Muscle of arm (tissue), 14 donors: Measurements from ENCODE around the gene SNAP23. TPM values are rescaled to one million over a fixed set of nuclear protein-coding genes. Genes with fewer than 3 reads are reported as not detected.

Experiments
- DNase-seq: peaks from one replicate; pipeline ENCODE4 v3.0.0-alpha.2; 2013
- long read RNA-seq, 11 donors: transcript quantifications; one replicate each; lab custom pipeline, GENCODE V29; 2026
- polyA plus RNA-seq, 12 donors: library from polyadenylated mRNA; unstranded; fragments of 120-200 nt; gene quantifications; one replicate each; pipeline ENCODE4 v1.2.1, GENCODE V29; 2013; ENCODE audit not compliant: insufficient read length in 12 of 12

The SNAP23 gene
- 100 to 1,000 TPM in 1 of 12 donors, 10 to 100 TPM in 10, not detected in 1; 49.2 to 100 (median 63.7) TPM for polyA plus RNA-seq
- long read RNA-seq, donor 1, transcript SNAP23-201 (8 exons, 2,687 nt): major isoform, 14 of 63 reads
- long read RNA-seq, donor 1, partial matches to known transcripts: 40 of 63 reads
- long read RNA-seq, donor 1, other reads (novel, unspliced or antisense): 6 of 63 reads
- long read RNA-seq, donor 2, transcript SNAP23-201 (8 exons, 2,687 nt): major isoform, 11 of 20 reads
- long read RNA-seq, donor 2, partial matches to known transcripts: 0 of 20 reads
- long read RNA-seq, donor 2, other reads (novel, unspliced or antisense): 8 of 20 reads
- long read RNA-seq, donor 3, transcript SNAP23-201 (8 exons, 2,687 nt): major isoform, 8 of 15 reads
- long read RNA-seq, donor 3, partial matches to known transcripts: 5 of 15 reads
- long read RNA-seq, donor 3, other reads (novel, unspliced or antisense): 0 of 15 reads
- long read RNA-seq, donor 4, partial matches to known transcripts: 0 of 1 reads
- long read RNA-seq, donor 4, other reads (novel, unspliced or antisense): 0 of 1 reads
- long read RNA-seq, donor 5, transcript SNAP23-201 (8 exons, 2,687 nt): major isoform, 12 of 71 reads
- long read RNA-seq, donor 5, partial matches to known transcripts: 46 of 71 reads
- long read RNA-seq, donor 5, other reads (novel, unspliced or antisense): 10 of 71 reads
- long read RNA-seq, donor 6, partial matches to known transcripts: 0 of 4 reads
- long read RNA-seq, donor 6, other reads (novel, unspliced or antisense): 0 of 4 reads
- long read RNA-seq, donor 7, transcript SNAP23-201 (8 exons, 2,687 nt): major isoform, 5 of 6 reads
- long read RNA-seq, donor 7, partial matches to known transcripts: 0 of 6 reads
- long read RNA-seq, donor 7, other reads (novel, unspliced or antisense): 0 of 6 reads
- long read RNA-seq, donor 8, transcript SNAP23-201 (8 exons, 2,687 nt): major isoform, 7 of 23 reads
- long read RNA-seq, donor 8, partial matches to known transcripts: 9 of 23 reads
- long read RNA-seq, donor 8, other reads (novel, unspliced or antisense): 5 of 23 reads
- long read RNA-seq, donor 9, partial matches to known transcripts: 9 of 14 reads
- long read RNA-seq, donor 9, other reads (novel, unspliced or antisense): 0 of 14 reads
- long read RNA-seq, donor 10, transcript SNAP23-201 (8 exons, 2,687 nt): major isoform, 8 of 11 reads
- long read RNA-seq, donor 10, partial matches to known transcripts: 0 of 11 reads
- long read RNA-seq, donor 10, other reads (novel, unspliced or antisense): 0 of 11 reads
- long read RNA-seq, donor 11, transcript SNAP23-201 (8 exons, 2,687 nt): major isoform, 16 of 18 reads
- long read RNA-seq, donor 11, partial matches to known transcripts: 0 of 18 reads
- long read RNA-seq, donor 11, other reads (novel, unspliced or antisense): 0 of 18 reads

DNA sequence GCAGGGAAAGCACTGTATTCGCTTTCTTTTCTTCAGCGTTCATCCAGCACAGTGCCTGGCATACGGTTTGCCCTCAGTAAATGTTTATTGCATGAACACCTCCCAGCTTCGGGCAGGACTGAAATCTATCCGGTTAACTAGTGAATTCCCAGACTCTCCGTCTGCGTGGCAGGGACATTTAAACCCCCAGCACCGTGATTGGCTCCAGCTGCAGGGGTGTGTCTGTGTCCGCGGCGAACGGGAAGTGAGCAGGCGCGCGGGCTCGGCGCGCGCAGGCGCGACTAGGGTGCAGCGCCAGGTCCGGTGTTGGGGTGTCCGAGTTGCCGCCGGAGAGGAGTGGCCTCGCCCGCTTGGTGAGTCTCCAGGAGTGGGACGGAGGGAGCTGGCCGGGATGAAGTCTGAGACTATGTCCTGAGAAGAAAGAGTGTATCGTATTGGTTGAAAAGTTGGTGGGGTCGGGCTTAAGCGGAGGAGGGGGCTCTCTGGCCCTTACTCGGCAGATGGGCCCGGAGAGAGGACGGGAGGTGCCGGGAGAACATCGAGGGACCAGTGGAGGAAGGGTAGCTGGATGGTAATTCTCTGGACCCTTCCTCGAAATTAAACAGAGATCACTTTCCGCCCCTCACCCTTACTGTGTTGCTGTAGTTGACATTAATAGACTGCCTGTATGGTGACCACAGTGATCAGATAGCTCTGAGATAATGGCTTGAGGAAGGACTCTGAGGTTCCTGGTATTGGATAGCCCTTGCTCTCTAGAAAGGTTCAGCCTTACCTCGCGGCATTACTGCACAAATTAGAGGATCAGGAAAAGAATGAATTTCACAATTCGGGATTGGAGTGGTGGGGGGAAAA lies at the start of gene SNAP23:
Gene SNAP23 (plus strand): TSS at position 274 of the 852 bp plus-strand sequence. CDS start 16,213 bp downstream, outside the sequence.
- peak; percentile 96 for DNase-seq

DNA sequence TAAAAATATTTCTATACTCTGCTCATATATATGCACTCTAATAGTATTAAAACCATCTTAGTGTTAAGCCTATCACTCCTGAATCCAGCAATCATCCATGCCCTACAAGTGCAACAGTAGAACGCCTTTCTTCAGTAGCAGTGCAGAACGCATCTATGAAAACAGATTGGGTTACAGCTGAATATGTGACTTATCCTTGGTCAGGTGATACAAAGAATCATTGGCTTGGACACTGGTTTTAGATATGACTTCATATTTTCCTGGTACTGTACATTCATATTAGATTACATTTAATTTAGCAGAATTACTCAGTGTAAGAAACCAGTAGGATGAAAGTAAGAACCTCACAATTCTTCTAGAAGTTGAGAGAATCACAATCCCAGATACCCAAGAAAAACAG lies 47.8 kb upstream of the SNAP23 start:
- no peak for DNase-seq

DNA sequence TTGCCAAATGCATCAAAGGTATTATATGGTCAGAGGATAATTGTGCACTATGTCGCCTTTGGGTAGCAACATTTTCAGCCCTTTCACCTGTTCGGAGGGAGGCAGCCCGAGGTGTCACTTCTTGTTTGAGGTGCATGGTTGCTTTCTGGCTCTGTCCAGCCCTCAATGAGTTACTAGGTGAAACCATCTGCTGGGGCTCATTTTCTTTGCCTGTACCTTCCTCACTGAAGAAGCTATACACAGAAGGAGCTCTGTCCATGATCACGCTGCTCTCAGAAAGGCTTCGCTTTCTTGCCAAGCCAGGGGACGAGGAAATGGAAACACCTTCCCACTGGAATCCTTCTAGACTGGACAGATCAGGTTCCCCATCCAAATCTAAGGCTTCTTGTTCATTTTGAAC lies 47.2 kb upstream of the SNAP23 start:
- DNase-seq: no peak

DNA sequence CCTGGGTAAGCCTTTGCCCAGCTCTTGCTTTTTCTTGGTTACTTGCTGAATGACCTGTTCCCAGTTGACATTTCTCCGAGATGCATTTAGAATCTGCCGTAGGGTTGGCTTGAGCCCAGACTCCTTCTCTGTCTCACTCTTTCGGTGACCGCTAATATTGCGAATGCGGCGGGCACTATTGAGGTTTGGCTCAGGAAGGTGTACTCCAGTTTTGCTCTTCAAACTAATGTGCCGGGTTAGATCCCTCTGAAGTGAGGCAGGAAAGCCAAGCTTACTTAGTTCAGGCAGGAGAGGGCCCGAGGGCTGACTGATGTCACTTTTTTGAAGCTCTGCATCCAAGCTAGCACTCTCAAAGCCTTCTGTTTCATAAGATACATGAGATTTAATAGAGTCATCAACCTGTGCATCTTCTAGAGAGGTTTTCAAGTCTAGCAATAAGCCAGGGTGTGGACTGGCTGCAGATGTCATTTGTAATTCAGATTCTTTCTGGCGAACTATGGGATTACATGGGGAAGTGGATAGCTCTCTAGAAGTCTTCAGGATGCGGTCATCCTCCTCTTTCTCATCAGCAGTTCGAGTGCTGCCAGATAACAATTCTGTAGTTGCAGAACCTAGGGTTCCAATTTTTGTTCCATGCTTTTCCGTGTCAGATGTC lies 45.5 kb upstream of the SNAP23 start:
- no peak for DNase-seq

DNA sequence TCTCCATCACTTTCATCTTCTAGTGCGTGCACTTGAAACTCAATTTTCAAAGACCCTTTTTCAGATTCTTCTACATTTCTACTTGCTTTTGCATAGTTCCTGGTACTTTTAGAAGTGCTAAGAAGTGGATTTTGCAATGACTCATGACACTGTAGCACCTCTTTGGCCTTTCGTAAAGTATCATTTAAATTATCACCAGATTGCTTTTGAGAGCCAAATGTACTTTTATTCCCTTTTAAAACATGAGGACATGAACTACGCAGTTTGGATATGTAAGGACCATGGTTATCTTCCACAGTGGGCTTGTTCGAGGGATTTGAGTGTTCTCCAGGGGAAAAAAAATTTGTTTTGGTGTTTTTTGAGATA lies 45.0 kb upstream of the SNAP23 start:
- no peak for DNase-seq

DNA sequence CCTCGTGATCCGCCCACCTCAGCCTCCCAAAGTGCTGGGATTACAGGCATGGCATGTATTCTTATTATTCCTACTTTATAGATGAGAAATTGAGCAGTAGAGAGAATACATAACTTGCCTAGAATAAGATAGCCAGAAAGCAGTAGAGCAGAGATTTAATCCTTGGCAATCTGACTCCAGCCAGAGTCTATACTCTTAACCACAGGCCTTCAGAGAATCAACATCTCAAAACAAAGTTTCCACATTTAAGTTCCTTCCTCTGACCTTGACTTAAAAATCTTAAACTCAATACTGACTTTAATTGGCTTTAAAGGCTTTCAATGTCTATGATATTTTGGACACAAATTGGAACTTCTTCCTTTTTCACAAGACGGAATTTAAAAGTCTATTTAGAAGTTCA lies 41.6 kb upstream of the SNAP23 start:
- no peak for DNase-seq

DNA sequence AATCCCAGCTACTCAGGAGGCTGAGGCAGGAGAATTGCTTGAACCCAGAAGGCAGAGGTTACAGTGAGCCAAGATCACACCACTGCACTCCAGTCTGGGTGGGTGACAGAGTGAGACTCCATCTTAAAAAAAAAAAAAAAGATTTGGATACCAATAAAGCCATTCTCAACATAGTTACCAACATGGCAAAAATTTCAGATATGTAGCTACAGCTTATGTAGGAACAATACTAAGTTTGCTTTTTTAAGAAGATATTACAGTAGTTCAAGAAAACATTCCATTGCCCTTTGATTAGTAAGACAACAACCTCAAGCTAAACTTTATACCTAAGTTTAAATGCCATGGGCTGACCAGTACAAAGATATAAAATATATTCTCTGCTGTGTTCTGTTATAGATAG lies 38.9 kb upstream of the SNAP23 start:
- no peak for DNase-seq

DNA sequence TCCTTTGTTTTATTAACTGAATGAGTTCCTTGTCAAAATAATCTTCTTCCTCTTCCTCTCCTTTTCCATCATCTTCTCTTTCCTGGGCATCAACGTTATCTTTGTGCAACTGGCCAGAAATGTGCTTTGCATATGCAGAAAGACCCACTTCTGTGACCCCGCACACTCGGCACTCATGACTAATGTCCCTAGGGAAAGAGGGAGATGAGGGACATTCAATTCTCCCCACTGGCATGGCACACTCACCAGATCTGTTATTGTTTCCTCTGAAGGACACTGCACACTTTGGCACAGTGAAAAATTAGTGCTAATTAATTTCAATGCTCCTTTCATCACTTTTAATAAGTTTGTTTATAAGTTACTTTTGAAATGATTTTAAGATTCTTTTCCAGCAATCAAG lies 38.5 kb upstream of the SNAP23 start:
- DNase-seq: no peak

DNA sequence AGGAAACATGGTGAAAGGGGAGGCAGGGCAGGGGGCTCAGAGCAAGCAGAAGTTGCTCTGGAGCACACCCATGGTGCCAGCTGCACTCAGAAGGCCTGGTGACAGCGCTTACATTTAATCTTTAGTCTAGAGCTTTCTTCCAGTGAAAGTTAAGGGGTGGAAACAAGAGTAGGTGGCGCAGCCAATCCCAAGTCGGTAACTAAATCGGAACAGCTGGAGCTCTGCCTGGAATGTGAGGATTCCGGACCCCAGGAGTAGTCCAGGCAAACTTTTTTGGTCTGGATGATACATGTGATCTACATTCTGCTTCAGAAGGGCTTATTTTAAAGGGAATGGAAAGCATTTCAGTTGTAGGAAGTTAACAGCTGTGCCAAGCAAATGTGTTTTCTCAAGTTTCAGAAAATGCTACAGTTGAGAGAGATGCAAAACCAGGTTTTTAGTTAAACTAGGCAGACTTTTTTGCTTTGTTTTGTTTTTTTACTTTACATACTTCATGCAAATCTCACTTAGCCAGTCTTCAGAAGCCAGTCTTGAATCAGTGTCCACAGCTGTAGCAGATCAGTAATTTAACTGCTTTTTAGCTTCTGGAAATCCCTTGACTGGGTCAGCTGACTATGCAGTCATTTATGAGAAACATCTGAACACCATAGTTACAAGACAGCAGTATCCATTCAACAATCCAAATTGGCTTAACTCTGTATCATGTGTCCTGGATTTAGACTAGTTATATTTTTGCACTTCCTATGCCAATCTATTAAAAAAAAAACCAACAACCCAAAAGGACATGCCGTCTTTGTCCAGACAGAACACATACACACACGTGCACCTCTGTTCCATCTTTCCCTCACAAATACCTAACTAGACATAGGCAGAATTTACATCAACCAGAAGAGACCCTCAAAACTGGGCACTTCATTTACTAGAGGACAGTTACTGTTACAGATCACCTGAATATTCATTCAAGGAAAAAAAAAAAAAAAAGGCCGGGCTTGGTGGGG lies 37.7 kb upstream of the SNAP23 start:
- DNase-seq: peak; percentile 97

DNA sequence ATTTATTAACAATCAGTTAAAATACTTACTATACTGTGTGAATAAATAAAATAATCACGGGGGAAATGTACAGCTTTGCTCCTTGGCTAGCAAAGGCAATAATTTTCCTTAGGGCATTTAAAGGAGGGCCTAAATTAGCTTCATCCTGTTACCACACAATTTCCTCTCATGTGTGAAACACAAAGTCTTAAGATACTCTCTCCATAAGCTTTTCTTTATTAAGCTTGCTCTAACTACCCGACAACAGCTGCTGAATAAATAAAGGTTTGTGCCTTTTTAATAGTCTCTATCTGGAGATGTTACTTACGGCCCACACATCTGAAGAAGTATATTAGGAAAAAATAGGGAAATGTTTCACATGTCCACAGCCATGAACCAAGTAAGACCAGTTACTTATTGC lies 34.2 kb upstream of the SNAP23 start:
- no peak for DNase-seq

DNA sequence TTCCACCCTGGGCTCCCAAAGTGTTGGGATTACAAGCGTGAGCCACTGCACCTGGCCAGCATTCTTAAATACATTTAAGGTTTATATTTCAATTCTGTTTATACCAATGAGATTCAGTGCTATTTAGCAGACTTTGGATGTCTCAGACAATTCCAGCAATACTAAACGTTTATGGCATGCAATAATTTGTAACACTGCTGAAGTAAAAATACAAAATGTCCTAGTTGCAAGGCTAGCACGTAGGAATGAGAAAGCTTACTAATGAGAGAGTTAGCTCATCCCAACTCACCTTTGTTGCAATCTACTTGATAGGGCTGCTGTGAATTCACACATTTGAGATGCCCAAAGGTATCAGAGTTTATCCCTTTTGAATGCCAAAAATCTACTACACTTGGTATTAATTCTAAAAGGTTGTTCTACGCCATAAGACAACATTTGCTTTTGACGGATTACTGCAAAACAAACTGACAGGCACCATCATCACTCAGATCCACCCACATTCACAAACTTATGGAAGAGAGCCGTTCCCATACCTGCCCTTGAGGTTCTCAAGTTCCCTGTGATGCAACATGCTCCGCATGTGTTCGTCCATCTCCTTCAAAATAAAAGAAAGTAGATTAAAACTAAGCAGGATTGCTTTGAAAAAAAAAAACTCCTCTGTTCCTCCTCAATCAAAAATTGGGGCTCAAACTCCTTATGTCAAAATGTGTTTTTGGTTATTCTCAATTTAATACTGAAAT lies 29.7 kb upstream of the SNAP23 start:
- no peak for DNase-seq

DNA sequence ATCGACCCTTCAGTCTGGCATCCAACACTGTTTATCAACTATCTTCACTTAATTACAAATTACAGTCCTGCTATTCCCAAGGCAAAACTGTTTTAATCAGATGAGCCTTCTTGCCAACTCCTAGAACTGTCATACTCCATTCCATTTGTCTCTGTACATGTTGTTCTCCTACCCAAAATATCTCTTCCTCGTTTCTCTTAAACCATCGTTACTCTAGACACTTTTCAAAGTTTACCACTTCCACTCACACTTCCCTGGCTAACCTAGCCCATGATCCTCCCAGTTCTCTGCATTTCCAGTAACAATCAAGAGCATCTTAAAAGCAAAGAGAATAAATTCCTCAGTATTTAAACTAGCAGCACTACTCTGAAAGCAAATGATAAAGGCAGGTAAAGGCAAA lies 24.4 kb upstream of the SNAP23 start:
- no peak for DNase-seq

DNA sequence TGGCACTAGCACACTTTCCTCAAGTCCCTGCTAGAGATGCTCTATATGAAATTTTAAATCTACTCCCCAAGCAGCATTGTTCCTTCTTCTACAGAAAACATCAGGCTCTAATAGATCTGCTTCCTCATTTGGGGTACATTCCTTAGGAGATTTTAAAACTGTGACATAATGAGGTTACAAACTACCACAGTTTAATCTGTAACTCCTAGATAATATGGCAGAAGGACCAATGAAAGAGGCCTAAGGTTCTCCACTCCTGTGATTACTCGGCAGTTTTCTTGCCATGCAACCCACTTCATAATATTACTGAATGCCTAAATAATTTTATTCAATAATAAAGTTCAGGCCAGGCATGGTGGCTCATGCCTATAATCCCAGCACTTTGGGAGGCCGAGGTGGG lies 20.6 kb upstream of the SNAP23 start:
- DNase-seq: no peak

DNA sequence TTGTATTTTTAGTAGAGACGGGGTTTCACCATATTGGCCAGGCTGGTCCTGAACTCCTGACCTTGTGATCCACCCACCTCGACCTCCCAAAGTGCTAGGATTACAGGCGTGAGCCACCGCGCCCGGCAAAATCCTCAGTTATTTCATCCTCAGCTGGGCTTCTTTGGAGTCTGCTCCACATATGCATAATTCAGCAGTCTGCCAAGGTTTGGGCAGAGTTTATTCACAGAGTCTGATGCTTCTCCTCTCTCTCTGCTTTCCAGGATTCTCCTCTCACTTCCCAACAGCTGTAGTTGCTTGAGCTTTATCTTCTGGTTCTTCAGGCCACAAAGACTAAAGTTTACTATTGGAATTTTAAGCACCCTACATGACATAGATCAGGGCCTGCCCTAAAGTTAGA lies 12.7 kb upstream of the SNAP23 start:
- no peak for DNase-seq

DNA sequence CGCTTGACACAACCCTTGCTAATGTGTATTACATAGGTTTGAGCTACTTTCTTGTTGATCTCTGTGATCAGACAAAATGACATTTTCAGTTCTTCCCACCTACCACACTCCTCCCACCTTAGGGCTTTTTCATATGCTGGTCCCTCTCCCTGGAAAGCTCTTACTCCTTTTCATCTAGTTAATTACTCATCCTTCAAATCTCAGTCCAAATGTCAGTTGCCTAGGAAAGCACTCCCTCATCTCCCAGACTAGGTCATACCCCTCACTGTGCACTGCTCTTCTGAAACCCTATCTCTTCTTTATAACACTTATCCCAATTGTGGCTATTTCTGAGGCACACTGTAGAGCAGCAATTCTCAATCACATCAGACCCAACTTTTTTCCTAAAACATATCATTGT lies 11.8 kb upstream of the SNAP23 start:
- DNase-seq: no peak

DNA sequence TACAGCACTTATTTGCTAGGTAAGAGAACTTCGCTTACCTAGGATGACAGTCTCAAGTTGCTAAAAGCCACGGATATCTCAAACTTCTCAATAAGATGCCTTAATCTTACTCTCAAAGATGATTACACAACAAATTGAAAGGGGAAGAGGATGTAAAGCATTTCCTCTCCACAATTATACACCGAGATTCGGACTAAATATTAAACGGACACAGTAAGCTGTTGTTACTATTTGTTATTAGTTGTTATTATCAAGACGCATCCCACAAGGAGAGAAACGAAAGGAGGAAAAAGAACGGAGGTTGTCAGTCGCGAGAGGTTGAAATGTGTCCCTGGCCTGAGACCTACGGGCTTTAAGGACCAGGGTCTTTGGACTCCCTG lies 5.2 kb upstream of the SNAP23 start:
- peak; percentile 28 for DNase-seq

DNA sequence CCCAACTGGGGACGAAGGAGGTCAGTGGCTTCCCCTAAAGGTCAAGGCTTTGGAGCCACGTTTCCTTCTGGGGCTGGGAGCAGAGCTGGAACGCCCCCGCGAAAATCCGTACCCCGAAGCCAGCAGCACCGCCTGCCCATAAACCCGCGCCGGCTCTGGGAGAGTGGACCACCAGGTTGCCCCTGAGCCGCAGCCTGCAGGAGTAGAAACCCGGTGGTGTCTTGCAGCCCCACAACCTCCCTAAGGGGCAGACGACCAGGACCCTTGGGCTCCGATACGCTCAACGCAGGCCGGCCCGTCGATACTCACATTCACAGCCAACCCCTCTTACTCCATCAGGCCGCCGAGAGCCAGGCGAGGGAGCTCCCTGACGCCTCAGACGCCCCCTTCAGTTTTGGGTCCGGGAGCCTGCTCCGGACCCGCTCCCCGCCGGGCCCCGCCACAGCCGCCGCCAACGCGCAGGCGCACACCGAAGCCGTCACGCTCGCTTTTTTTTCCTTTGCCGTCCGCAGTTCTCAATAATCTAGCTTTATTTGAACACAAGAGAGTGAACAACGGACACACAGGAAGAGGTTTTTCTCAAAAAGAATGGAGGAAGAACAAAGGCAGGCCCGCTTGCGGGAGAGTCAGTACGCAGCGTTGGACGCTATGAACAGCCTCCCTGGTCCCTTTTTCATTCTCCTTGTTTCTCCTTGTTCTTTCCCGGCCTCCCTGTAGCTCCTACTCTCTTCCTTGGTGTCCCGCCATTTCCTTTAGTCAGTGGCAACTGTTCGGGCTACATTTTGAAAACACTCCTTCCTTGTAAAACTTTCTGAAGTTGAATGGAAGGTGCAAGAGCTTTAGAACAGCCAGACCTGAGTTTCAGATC lies 4.5 kb upstream of the SNAP23 start, which contains the start of gene ZNF106:
Gene ZNF106 (minus strand): TSS at position 471 of the 868 bp plus-strand sequence. CDS start 18,852 bp downstream, outside the sequence.
- peak; percentile 93 for DNase-seq
